ENCODE results near the gene COPRS. TPM values are rescaled to one million over a fixed set of nuclear protein-coding genes. Genes with fewer than 3 reads are reported as not detected.
"Not testable (repeated sequence)": the region's sequence is repeated elsewhere in the genome, so short reads cannot be mapped to it uniquely, and the experiment has no call there.

The COPRS gene
- total RNA-seq, 5 donors from 2014 or later (not counting 1 experiment from before 2014, with no cell fraction given), result 2.1 to 6.7 (median 5.1) TPM

DNA sequence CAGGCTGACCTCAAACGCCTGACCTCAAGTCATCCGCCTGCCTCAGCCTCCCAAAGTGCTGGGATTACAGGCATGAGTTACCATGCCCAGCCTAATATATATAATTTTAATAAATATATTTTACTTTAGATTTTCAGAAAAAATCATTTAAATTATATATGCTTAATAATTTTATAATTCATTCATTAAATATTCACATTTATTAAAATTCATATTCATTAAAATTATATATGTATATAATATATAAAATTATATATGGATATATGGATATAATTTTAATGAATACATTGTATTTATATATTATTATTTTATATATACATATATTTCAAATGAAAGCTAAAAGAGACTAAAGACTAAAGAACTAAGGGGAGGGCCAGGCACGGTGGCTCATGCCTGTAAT lies 29.4 kb downstream of the COPRS start:
- ATAC-seq (replicated peaks in 1 of 4) (no peak), DNase-seq (no peak)
- Histone ChIP-seq H3K36me3 (ENCODE audit: control insufficient read depth in 2 of 2, extremely low read depth in 1 of 2, insufficient read depth in 1 of 2, low read length in 1 of 2) (no peaks in the 10 kb centered on the region), H3K4me3 (ENCODE audit: control insufficient read depth in 1 of 2, extremely low read depth in 1 of 2, low read length in 1 of 2) (no peak overlapping the region), H3K27ac (ENCODE audit: low read length) (no peak overlapping the region), H3K4me1 (ENCODE audit: control insufficient read depth in 1 of 2, extremely low read depth in 1 of 2, insufficient read depth in 2 of 2, low read length in 2 of 2) (peaks cover 0 to 4% of the 10 kb centered on the region in 2 experiments), H3K9me3 (no peaks in the 10 kb centered on the region), H3K27me3 (replicated peaks in 1 of 2; ENCODE audit: control insufficient read depth in 2 of 2, extremely low read depth in 1 of 2, insufficient read depth in 2 of 2, low read length in 1 of 2) (peaks cover 0 to 9% of the 10 kb centered on the region in 2 experiments)
- Mint-ChIP-seq H3K4me3 (no peak overlapping the region), H3K4me1 (peaks cover 0 to 3% (median 2%) of the 10 kb centered on the region in 3 donors), H3K27me3 (no peaks in the 10 kb centered on the region), H3K27ac (no peak overlapping the region), H3K36me3 (no peaks in the 10 kb centered on the region), H3K9me3 (no peaks in the 10 kb centered on the region)
- CTCF ChIA-PET, result no interaction called here
- POLR2A ChIA-PET, result interaction anchor here in 1 of 2 donors (0.6 kb wide), 1 partner anchor 103 kb away, joined by 4 read pairs; no protein-coding TSS in a partner anchor
- 80% methylated on average over 1 of the region's 3 CpGs for WGBS (ENCODE audit: insufficient coverage)

DNA sequence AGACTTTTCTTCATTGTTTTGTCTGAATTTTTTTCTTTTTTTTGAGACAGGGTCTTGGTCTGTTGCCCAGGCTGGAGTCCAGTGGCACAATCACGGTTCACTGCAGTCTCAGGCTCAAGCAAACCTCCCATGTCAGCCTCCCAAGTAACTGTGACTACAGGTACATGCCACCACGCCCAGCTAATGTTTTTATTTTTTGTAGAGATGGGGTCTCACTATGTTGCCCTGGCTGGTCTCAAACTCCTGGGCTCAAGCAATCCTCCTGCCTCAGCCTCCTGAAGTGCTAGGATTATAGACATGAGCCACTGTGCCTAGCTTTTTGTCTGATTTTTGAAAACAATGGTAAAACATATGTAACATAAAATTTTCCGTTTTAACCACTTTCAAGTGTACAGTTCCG lies 30.1 kb downstream of the COPRS start:
- CTCF ChIA-PET, result interaction anchor here in 1 of 2 donors (0.6 kb wide), 1 partner anchor 13 kb away, joined by 4 read pairs; no protein-coding TSS in a partner anchor

DNA sequence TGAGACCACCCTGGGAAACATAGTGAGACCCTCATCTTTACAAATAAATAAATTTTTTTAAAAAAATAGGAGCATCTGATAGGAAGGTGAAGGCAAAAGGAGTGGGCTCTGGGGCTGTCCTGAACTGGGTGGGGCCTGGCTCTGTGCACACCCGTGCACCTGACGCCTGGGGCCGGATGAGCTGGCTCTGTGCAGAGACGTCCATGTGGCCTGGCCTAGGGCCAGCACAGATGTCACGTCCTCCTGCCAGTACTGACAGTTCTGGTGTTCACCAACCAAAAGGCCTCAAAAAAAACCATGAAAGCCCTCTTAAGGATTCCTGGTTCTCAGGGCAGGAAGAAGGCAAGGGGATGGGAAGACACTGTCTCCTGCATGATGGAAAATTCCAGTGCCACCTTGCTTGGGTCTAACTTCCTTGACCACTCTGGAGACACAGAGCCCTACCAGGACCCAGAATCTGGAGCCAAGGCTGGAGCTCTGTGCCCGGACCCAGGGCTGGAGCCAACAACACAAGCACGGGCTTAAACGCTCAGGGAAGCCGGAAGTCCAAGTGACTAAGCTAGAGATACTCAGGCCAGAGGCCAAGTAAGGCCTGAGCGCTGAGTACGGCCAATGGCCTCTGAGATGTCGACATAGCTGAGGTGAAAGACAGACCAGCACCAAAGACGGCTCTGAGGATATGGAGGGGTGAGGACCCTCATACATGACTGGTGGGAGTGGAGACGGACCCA lies 32.9 kb downstream of the COPRS start:
- Histone ChIP-seq H3K4me3 (ENCODE audit: control insufficient read depth in 1 of 2, extremely low read depth in 1 of 2, low read length in 1 of 2) (no peak overlapping the region), H3K27me3 (replicated peaks in 1 of 2; ENCODE audit: control insufficient read depth in 2 of 2, extremely low read depth in 1 of 2, insufficient read depth in 2 of 2, low read length in 1 of 2) (peaks cover 0 to 5% of the 10 kb centered on the region in 2 experiments), H3K4me1 (ENCODE audit: control insufficient read depth in 1 of 2, extremely low read depth in 1 of 2, insufficient read depth in 2 of 2, low read length in 2 of 2) (peaks cover 0 to 4% of the 10 kb centered on the region in 2 experiments), H3K27ac (ENCODE audit: low read length) (no peak overlapping the region), H3K9me3 (no peaks in the 10 kb centered on the region), H3K36me3 (ENCODE audit: control insufficient read depth in 2 of 2, extremely low read depth in 1 of 2, insufficient read depth in 1 of 2, low read length in 1 of 2) (no peaks in the 10 kb centered on the region)
- WGBS (ENCODE audit: insufficient coverage), result 60% methylated on average over 10 of the region's 14 CpGs
- DNase-seq (peak in 2 of 35 experiments; percentile 5 to 7), ATAC-seq (replicated peaks in 1 of 4) (no peak)
- no peaks in the 10 kb centered on the region for H3K27me3 Mint-ChIP-seq
- H3K27ac Mint-ChIP-seq, result no peak overlapping the region
- POLR2A ChIA-PET, result no interaction called here
- no peaks in the 10 kb centered on the region for H3K9me3 Mint-ChIP-seq
- no peaks in the 10 kb centered on the region for H3K36me3 Mint-ChIP-seq
- CTCF ChIA-PET, result no interaction called here
- H3K4me1 Mint-ChIP-seq, result no peaks in the 10 kb centered on the region
- H3K4me3 Mint-ChIP-seq, result no peak overlapping the region

More for the DNA sequence above, 30.1 kb downstream of the COPRS start:
- DNase-seq; H3K4me1 ChIP-seq (ENCODE audit: control insufficient read depth in 1 of 2, extremely low read depth in 1 of 2, insufficient read depth in 2 of 2, low read length in 2 of 2); H3K36me3 ChIP-seq (ENCODE audit: control insufficient read depth in 2 of 2, extremely low read depth in 1 of 2, insufficient read depth in 1 of 2, low read length in 1 of 2); H3K4me3 ChIP-seq (ENCODE audit: control insufficient read depth in 1 of 2, extremely low read depth in 1 of 2, low read length in 1 of 2); H3K27ac Mint-ChIP-seq; H3K27me3 Mint-ChIP-seq; H3K36me3 Mint-ChIP-seq; H3K9me3 Mint-ChIP-seq; H3K27me3 ChIP-seq (replicated peaks in 1 of 2; ENCODE audit: control insufficient read depth in 2 of 2, extremely low read depth in 1 of 2, insufficient read depth in 2 of 2, low read length in 1 of 2); H3K27ac ChIP-seq (ENCODE audit: low read length); H3K9me3 ChIP-seq; H3K4me1 Mint-ChIP-seq; POLR2A ChIA-PET; ATAC-seq (replicated peaks in 1 of 4); H3K4me3 Mint-ChIP-seq: not testable (repeated sequence)
- WGBS (ENCODE audit: insufficient coverage), result no CpG with 5 or more reads among the region's 4 CpGs

- Histone ChIP-seq H3K36me3 (ENCODE audit: control insufficient read depth in 2 of 2, extremely low read depth in 1 of 2, insufficient read depth in 1 of 2, low read length in 1 of 2) (no peaks in the 10 kb centered on the region), H3K27ac (ENCODE audit: low read length) (no peak overlapping the region), H3K9me3 (no peaks in the 10 kb centered on the region), H3K27me3 (replicated peaks in 1 of 2; ENCODE audit: control insufficient read depth in 2 of 2, extremely low read depth in 1 of 2, insufficient read depth in 2 of 2, low read length in 1 of 2) (peaks cover 0 to 5% of the 10 kb centered on the region in 2 experiments), H3K4me1 (ENCODE audit: control insufficient read depth in 1 of 2, extremely low read depth in 1 of 2, insufficient read depth in 2 of 2, low read length in 2 of 2) (peaks cover 0 to 4% of the 10 kb centered on the region in 2 experiments), H3K4me3 (ENCODE audit: control insufficient read depth in 1 of 2, extremely low read depth in 1 of 2, low read length in 1 of 2) (no peak overlapping the region)
- POLR2A ChIA-PET, result no interaction called here
- Mint-ChIP-seq H3K36me3 (no peaks in the 10 kb centered on the region), H3K9me3 (no peaks in the 10 kb centered on the region), H3K27me3 (no peaks in the 10 kb centered on the region), H3K27ac (no peak overlapping the region), H3K4me1 (no peaks in the 10 kb centered on the region), H3K4me3 (no peak overlapping the region)
- WGBS (ENCODE audit: insufficient coverage), result no CpG with 5 or more reads among the region's 7 CpGs
- DNase-seq (no peak), ATAC-seq (replicated peaks in 1 of 4) (no peak)
- CTCF ChIA-PET, result interaction anchor here in 1 of 2 donors (0.6 kb wide), 1 partner anchor 713 kb away, joined by 3 read pairs; no protein-coding TSS in a partner anchor
These were observed 34.2 kb downstream of the COPRS start for GRCh38 chr17:31824766-31825360.

DNA sequence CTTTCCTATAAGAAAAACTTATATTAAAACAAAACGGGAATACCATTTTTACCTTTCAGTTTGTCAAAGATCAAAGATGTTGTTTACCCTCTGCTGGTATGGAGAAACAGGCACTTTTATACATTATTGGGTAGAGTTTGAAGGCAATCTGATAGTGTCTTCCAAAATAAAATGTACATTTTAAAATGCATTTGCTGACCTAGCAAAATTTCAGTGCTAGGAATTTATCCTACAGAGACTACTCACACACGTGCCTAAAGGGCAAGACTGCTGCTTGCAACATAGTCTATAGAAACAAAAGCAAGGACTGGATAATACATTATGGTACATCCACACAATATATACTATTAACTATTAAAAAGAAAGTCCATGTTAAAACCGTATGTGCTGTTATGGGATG lies 36.0 kb downstream of the COPRS start:
- H3K4me1 ChIP-seq (ENCODE audit: control insufficient read depth in 1 of 2, extremely low read depth in 1 of 2, insufficient read depth in 2 of 2, low read length in 2 of 2), result peaks cover 0 to 4% of the 10 kb centered on the region in 2 experiments
- ChIA-PET CTCF (no interaction called here), POLR2A (no interaction called here)
- H3K27me3 Mint-ChIP-seq, result peaks cover 0 to 3% of the 10 kb centered on the region in 2 donors
- no peaks in the 10 kb centered on the region for H3K36me3 ChIP-seq (ENCODE audit: control insufficient read depth in 2 of 2, extremely low read depth in 1 of 2, insufficient read depth in 1 of 2, low read length in 1 of 2)
- H3K9me3 Mint-ChIP-seq, result no peaks in the 10 kb centered on the region
- DNase-seq (no peak), ATAC-seq (replicated peaks in 1 of 4) (no peak)
- H3K36me3 Mint-ChIP-seq, result no peaks in the 10 kb centered on the region
- H3K27me3 ChIP-seq (replicated peaks in 1 of 2; ENCODE audit: control insufficient read depth in 2 of 2, extremely low read depth in 1 of 2, insufficient read depth in 2 of 2, low read length in 1 of 2), result peaks cover 0 to 2% of the 10 kb centered on the region in 2 experiments
- no peak overlapping the region for H3K27ac Mint-ChIP-seq
- no peak overlapping the region for H3K27ac ChIP-seq (ENCODE audit: low read length)
- no peaks in the 10 kb centered on the region for H3K4me1 Mint-ChIP-seq
- no CpG with 5 or more reads among the region's 3 CpGs for WGBS (ENCODE audit: insufficient coverage)
- no peak overlapping the region for H3K4me3 ChIP-seq (ENCODE audit: control insufficient read depth in 1 of 2, extremely low read depth in 1 of 2, low read length in 1 of 2)
- no peaks in the 10 kb centered on the region for H3K9me3 ChIP-seq
- H3K4me3 Mint-ChIP-seq, result no peak overlapping the region

DNA sequence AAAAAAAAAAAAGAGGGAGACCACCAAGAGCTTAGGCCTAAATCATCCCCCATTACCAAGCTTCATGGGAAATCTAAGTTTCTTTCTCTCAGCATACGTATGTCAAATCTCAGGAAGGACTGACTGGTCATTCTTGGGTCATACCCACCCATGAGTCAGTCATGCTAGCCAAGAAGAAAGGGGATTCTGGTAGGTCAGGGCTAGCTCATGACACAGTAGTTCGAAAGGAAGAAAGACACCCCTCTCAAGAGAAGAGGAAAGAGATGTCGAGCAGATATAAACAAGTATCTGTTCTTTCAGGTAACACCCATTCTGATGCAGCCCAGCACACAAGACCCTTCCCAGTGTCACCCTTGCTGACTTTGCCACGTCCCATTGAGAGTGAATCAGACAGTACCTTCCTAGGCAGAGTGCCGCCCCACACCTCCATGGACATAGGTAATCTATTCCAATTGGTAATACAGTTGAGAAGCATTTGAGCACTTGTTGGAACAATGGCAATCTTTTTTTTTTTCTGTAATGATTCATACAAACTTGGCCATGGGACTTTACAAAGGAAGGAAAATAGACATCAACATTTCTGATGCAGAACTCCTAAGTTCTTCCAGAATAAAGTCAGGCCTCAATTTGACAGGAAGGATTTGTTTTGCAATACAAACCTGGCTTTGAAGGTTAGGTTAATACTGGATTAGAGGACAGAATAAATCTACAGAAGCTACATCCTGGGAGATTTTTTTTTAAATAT lies 38.2 kb downstream of the COPRS start:
- no peak for ATAC-seq (replicated peaks in 1 of 4)
- H3K4me3 ChIP-seq (ENCODE audit: control insufficient read depth in 1 of 2, extremely low read depth in 1 of 2, low read length in 1 of 2), result no peak overlapping the region
- H3K27ac ChIP-seq (ENCODE audit: low read length), result no peak overlapping the region
- H3K36me3 ChIP-seq (ENCODE audit: control insufficient read depth in 2 of 2, extremely low read depth in 1 of 2, insufficient read depth in 1 of 2, low read length in 1 of 2), result no peaks in the 10 kb centered on the region
- H3K4me3 Mint-ChIP-seq, result no peak overlapping the region
- ChIA-PET CTCF (interaction anchor here (0.6 to 0.7 kb wide), 3 partner anchors 12 to 288 kb away, joined by 3 to 4 read pairs (median 3); no protein-coding TSS in a partner anchor), POLR2A (no interaction called here)
- no peaks in the 10 kb centered on the region for H3K4me1 Mint-ChIP-seq
- H3K36me3 Mint-ChIP-seq, result no peaks in the 10 kb centered on the region
- 40% methylated on average over 1 of the region's 5 CpGs for WGBS (ENCODE audit: insufficient coverage)
- peaks cover 0 to 3% of the 10 kb centered on the region in 2 donors for H3K27me3 Mint-ChIP-seq
- H3K9me3 Mint-ChIP-seq, result no peaks in the 10 kb centered on the region
- H3K4me1 ChIP-seq (ENCODE audit: control insufficient read depth in 1 of 2, extremely low read depth in 1 of 2, insufficient read depth in 2 of 2, low read length in 2 of 2), result peaks cover 0 to under 1% of the 10 kb centered on the region in 2 experiments
- no peaks in the 10 kb centered on the region for H3K9me3 ChIP-seq
- no peak for DNase-seq
- H3K27me3 ChIP-seq (replicated peaks in 1 of 2; ENCODE audit: control insufficient read depth in 2 of 2, extremely low read depth in 1 of 2, insufficient read depth in 2 of 2, low read length in 1 of 2), result peaks cover 0 to 2% of the 10 kb centered on the region in 2 experiments
- no peak overlapping the region for H3K27ac Mint-ChIP-seq

All from T-cell (primary cell).